Heart right ventricle (tissue), 16 donors: ENCODE data around the gene PRR16. TPM values are rescaled to one million over a fixed set of nuclear protein-coding genes. Genes with fewer than 3 reads are reported as not detected.
A peak's percentile ranks its signal among the peaks of the same experiment; 100 is the strongest.

Source experiments
- ATAC-seq, 8 donors: fragments of 200-7000 bp; cut with Tn5 transposase; one replicate each; pipeline ENCODE4 v1.9.1; 2020; ENCODE audit warnings: mild to moderate bottlenecking in 8 of 8, moderate library complexity in 8 of 8, moderate number of reproducible peaks in 1 of 8
- DNase-seq, 2 donors: peaks; one replicate each; pipeline ENCODE4 v3.0.0-alpha.2; 2020
- H3K27ac ChIP-seq, 10 donors: fragments of 200-600 bp; sonication (generic) in 2 of 10; one replicate each; pipeline versions ENCODE4 v1.5.0 to v1.8.0; 2020 to 2022; ENCODE audit warnings: mild to moderate bottlenecking in 3 of 10
- H3K27me3 ChIP-seq, 7 donors: fragments of 200-600 bp; one replicate each; pipeline ENCODE4 v1.8.0; 2021 to 2022; ENCODE audit warnings: mild to moderate bottlenecking in 2 of 7
- H3K36me3 ChIP-seq, 9 donors: fragments of 200-600 bp; sonication (generic) in 1 of 9; one replicate each; pipeline versions ENCODE4 v1.5.0 to v1.8.0; 2020 to 2022; ENCODE audit warnings: mild to moderate bottlenecking in 2 of 9
- H3K4me1 ChIP-seq, 9 donors: fragments of 200-600 bp; sonication (generic) in 1 of 9; one replicate each; pipeline versions ENCODE4 v1.5.0 to v1.8.0; 2020 to 2022; ENCODE audit warnings: mild to moderate bottlenecking in 4 of 9
- H3K4me3 ChIP-seq, 10 donors: fragments of 200-600 bp; sonication (generic) in 2 of 10; one replicate each; pipeline versions ENCODE4 v1.5.0 to v1.8.0; 2020 to 2022; ENCODE audit warnings: mild to moderate bottlenecking in 7 of 10, moderate library complexity in 2 of 10
- H3K9me3 ChIP-seq, 11 donors: fragments of 200-600 bp in 10 of 11; sonication (generic) in 2 of 11; one replicate each; pipeline versions ENCODE4 v1.5.0 to v1.8.0; 2013 to 2022; ENCODE audit warnings: mild to moderate bottlenecking in 2 of 11, control low read depth in 1 of 11, moderate library complexity in 1 of 11
- CTCF ChIP-seq, 9 donors: fragments of 200-600 bp; sonication (generic) in 2 of 9; IDR thresholded peaks; one replicate each; pipeline versions ENCODE4 v1.5.0 to v1.8.0; 2021 to 2022; ENCODE audit warnings: antibody characterized with exemption in 9 of 9, mild to moderate bottlenecking in 5 of 9, moderate library complexity in 1 of 9
- WGBS, 2 donors: extraction: QIAGEN DNeasy Blood & Tissue Kit; methylation state at CpG; one replicate each; pipeline ENCODE4 v1.1.7; 2013; ENCODE audit warnings: inconsistent platforms in 1 of 2; 5-methylcytosine and 5-hydroxymethylcytosine counted together
- intact Hi-C, 10 donors: fragments of 100-400 bp; cut with DNase I; formaldehyde crosslinking; loops; one replicate each; pipeline versions ENCODE4 v1.11.1 to v1.14.2; 2022
- polyA plus RNA-seq, 2 donors: library from polyadenylated mRNA; stranded (reverse); fragments of 200-250 nt; gene quantifications; one replicate each; pipeline ENCODE4 v1.2.3, GENCODE V29; 2013
- total RNA-seq, 10 donors: library from RNA; stranded (reverse); fragmentation: NEBNext Ultra II Directional in 3 of 10; extraction: Animal tissue kit (Norgen Biotek cat#: 25700) in 3 of 10; gene quantifications; one replicate each; pipeline versions ENCODE4 v1.2.1 to v1.2.4, GENCODE V29; 2021 to 2023
- donor health status: Arrhythmogenic right ventricular cardiomyopathy.
- donor health status: ischemic (EF 13 %, LVEDD 7.1; RV severe dilation, severe dysfunction).
- donor health status: healthy with polysubstance abuse.
- donor health status: DM: no; HTN: yes; CAD: no.
- donor health status: DM: no; HTN: no; CAD: no.
- donor health status: ischemic (EF 25% LVEDD 6.9; RV normal size, moderate dysfunction).
- donor health status: ischemic (EF 25% LVEDD 5.7; RV mildly dilated, moderate dysfunction).
- donor health status: healthy.
- donor health status: DM: yes; HTN: yes; CAD: no.
- donor health status: Ischemic cardiomyopathy.
- donor health status: ischemic (EF 35%, LVEDD 5.7; RV mildly dilated, moderate dysfunction).
- donor health status: nonischemic (EF 11% LVEDD 7.7; RV severe dilation, severe dysfunction).
- donor health status: DM: yes; HTN: yes; CAD: no.
- donor health status: PGD.
- donor health status: ischemic (EF 29% LVEDD 5.4; RV normal size, mild dysfunction).
- donor health status: nonischemic (EF 23%, LVEDD 6.1; RV moderate dilation, normal function).

Gene PRR16
- total and polyA plus RNA-seq, 12 donors, result 5.3 to 22.9 (median 10.4) TPM

GRCh38 chr5:120706877-120707276 lies 242.8 kb downstream of the PRR16 start:
- H3K27me3 ChIP-seq, result peaks cover 0 to 13% (median 0%) of the 10 kb centered on the region in 7 donors
- ATAC-seq, result no peak
- no peak overlapping the region for H3K4me3 ChIP-seq

GRCh38 chr5:120717381-120717780 lies 253.3 kb downstream of the PRR16 start:
- Histone ChIP-seq H3K27me3 (no peaks in the 10 kb centered on the region), H3K9me3 (no peaks in the 10 kb centered on the region), H3K36me3 (no peaks in the 10 kb centered on the region), H3K27ac (no peak overlapping the region), H3K4me3 (no peak overlapping the region), H3K4me1 (no peaks in the 10 kb centered on the region)
- DNase-seq, result no peak
- intact Hi-C loops, result no loop called here
- ATAC-seq, result no peak
- no peak for TF ChIP-seq CTCF (IDR thresholded peaks at IDR 0.05)
- WGBS, 2 donors, result 68 to 81% methylated on average over 3 of the region's 3 CpGs

More at GRCh38 chr5:120706877-120707276, 242.8 kb downstream of the PRR16 start:
- intact Hi-C loops, result no loop called here
- no peak for TF ChIP-seq CTCF (IDR thresholded peaks at IDR 0.05)
- Histone ChIP-seq H3K27ac (no peak overlapping the region), H3K9me3 (peaks cover 0 to 10% (median 0%) of the 10 kb centered on the region in 11 donors), H3K36me3 (no peaks in the 10 kb centered on the region), H3K4me1 (no peaks in the 10 kb centered on the region)
- no peak for DNase-seq

- Histone ChIP-seq H3K9me3 (no peaks in the 10 kb centered on the region), H3K4me3 (no peak overlapping the region), H3K27me3 (no peaks in the 10 kb centered on the region), H3K27ac (no peak overlapping the region), H3K36me3 (no peaks in the 10 kb centered on the region), H3K4me1 (no peaks in the 10 kb centered on the region)
- no peak for TF ChIP-seq CTCF (IDR thresholded peaks at IDR 0.05)
- DNase-seq (no peak), ATAC-seq (no peak)
- intact Hi-C loops, result no loop called here
Observed at GRCh38 chr5:120730214-120730613, 266.1 kb downstream of the PRR16 start.

- intact Hi-C loops, result no loop called here
- ATAC-seq, result no peak
- H3K36me3 ChIP-seq, result no peaks in the 10 kb centered on the region
- TF ChIP-seq CTCF (IDR thresholded peaks at IDR 0.05), result no peak
- H3K9me3 ChIP-seq, result no peaks in the 10 kb centered on the region
- peak in 1 of 2 donors; percentile 5 for DNase-seq
- H3K27me3 ChIP-seq, result no peaks in the 10 kb centered on the region
- no peaks in the 10 kb centered on the region for H3K4me1 ChIP-seq
- no peak overlapping the region for H3K27ac ChIP-seq
- H3K4me3 ChIP-seq, result no peak overlapping the region
- WGBS, 2 donors, result 44 to 45% methylated on average over 4 of the region's 4 CpGs
Observed at GRCh38 chr5:120734033-120734432, 269.9 kb downstream of the PRR16 start.

GRCh38 chr5:120735076-120735475 lies 271.0 kb downstream of the PRR16 start:
- DNase-seq (no peak), ATAC-seq (no peak)
- Histone ChIP-seq H3K27me3 (no peaks in the 10 kb centered on the region), H3K4me3 (no peak overlapping the region), H3K4me1 (no peaks in the 10 kb centered on the region), H3K36me3 (no peaks in the 10 kb centered on the region), H3K27ac (no peak overlapping the region), H3K9me3 (no peaks in the 10 kb centered on the region)
- WGBS, 2 donors, result 82 to 88% methylated on average over 2 of the region's 2 CpGs
- no peak for TF ChIP-seq CTCF (IDR thresholded peaks at IDR 0.05)
- intact Hi-C loops, result no loop called here
